GM08714 (cell line): ENCODE data around the gene CCDC57.

ENCODE experiments used
- H3K4me3 ChIP-seq: fragments of 200-500 bp; sonication (Bioruptor generic); 2 replicates; pipeline ENCODE4 v1.5.1; 2014; ENCODE audit warnings: mild to moderate bottlenecking, low read length, inconsistent platforms
- ZNF274 ChIP-seq: IDR thresholded peaks from 2 replicates; pipeline ENCODE4 v1.6.1; 2012; ENCODE audit warnings: mild to moderate bottlenecking, low read depth, low read length

CCDC57 gene

DNA sequence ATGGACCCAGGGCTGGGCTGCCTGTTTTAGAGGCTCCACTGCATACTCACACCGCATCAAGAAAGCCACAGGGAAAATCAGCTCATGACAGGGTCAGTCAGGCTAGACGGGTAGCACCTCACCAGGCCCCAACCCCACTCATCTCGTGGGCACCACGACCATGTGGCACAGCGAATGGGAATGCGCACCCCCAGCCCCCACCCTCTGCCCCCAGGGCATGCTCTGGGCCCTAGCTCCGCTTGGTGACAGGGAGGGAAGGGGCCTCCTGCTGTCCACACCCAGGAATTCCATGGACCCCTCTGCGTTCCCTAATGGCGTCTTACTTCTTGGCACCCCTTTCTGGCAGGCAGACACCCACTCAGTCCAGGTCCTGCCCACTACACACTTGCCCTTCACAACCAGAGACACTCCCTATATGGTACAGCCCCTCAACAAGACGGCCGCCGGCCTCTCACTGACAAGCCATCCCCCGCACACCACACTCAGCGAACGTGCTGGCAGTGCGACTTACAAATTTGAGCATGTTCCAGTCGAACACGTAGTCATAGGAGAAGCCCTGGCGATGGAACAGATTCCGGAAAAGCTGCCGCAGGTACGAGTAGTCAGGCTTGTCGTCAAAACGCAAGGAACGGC is 38.3 kb upstream of the CCDC57 start:
- H3K4me3 ChIP-seq = no peak overlapping the region
- TF ChIP-seq ZNF274 = no peak

GRCh38 chr17:82249896-82250581 is 37.4 kb upstream of the CCDC57 start:
- no peak for TF ChIP-seq ZNF274
- no peak overlapping the region for H3K4me3 ChIP-seq

DNA sequence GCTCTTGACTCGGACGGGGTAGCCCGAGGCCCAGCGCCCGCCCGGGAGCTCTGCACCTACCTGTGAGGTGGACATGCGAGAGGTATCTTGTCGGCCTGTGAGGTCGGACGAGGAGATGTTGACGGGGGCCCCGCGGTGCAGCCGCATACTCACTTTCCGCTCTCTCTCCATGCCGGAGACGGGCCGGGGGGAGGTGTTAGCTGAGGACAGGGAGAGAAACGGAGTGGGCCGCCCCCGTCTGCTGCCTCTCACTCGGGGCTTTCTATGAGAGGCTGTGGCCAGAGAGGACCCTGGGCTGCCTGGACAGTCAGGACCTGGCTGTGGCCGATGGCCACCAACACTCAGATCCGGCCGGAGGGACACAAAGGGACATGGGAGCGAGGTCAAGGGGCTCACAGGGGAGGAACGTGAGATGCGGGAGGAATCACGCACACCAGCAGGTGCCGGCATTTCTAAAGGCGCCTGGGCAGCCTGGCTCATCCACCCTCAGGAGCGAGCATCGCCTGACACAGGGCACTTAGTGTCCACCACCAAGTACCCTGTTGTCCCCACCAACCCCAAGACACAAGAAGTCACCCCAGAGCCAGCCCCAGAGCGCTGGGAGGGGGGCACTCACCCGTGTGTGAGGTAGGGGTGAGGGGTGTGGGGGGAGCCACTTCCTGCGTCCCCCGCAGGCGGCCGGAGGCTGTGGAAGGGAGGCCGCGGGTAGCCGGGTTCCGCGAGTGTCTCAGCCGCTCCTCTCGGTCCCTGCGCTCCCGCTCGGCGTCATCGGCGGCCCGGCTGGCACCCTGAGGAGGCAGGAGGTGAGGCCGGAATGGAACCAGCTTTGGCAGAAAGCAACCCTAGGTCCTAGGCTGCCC is 36.4 kb upstream of the CCDC57 start:
- TF ChIP-seq ZNF274 = no peak

GRCh38 chr17:82247856-82248671 is 35.4 kb upstream of the CCDC57 start:
- no peak for TF ChIP-seq ZNF274
- no peak overlapping the region for H3K4me3 ChIP-seq

More for the DNA sequence above, 36.4 kb upstream of the CCDC57 start:
- H3K4me3 ChIP-seq = no peak overlapping the region

DNA sequence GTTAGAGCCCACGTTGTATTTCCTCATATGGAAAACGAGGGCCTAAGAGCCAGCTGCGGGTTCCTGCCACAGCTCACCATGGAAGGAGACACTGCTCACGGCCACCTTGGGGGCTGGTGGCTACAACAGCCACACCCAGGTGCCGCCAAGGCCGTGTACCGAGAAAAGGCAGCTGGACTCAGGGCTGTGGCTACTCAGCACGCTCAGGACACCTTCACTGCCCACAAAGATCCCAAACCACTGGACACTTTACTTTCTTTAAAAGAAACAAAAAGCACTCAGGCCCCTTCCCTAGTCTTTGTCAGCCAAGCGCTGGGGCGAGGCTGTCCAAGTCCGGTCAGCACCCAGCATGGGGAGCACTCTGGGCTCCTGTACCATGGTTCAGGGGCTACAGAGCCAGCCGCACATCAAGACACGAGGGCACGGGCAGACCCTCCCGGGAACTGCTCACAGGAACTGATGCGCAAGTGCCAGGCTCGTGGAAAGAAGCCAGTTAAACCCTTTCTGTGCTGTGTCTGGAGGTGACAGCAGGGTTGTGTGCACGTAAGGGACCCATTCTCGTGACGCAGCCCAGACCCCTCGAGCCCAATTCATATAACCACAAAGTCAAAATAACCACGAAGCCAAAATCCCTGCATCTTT is 34.7 kb upstream of the CCDC57 start:
- H3K4me3 ChIP-seq = no peak overlapping the region
- TF ChIP-seq ZNF274 = no peak

GRCh38 chr17:82246365-82247181 is 33.9 kb upstream of the CCDC57 start:
- no peak for TF ChIP-seq ZNF274
- H3K4me3 ChIP-seq = no peak overlapping the region

DNA sequence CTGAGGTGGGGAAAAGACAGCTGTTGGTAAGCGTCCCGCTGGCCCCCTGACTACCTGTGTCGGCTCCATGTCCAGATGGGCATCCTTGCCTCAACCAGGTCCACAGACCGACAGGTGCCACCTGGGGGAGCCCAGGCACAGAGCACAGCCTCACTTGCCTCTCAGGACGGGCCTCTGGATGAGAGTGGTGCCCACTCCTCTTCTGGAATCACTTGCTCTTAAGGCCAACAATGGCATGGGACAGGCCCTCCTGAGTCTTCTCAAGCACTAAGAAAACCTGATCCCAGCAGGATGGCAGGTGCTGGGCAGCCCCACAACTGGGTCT is 33.4 kb upstream of the CCDC57 start:
- no peak overlapping the region for H3K4me3 ChIP-seq
- TF ChIP-seq ZNF274 = no peak

GRCh38 chr17:82245134-82246039 is 32.7 kb upstream of the CCDC57 start:
- no peak for TF ChIP-seq ZNF274
- no peak overlapping the region for H3K4me3 ChIP-seq

DNA sequence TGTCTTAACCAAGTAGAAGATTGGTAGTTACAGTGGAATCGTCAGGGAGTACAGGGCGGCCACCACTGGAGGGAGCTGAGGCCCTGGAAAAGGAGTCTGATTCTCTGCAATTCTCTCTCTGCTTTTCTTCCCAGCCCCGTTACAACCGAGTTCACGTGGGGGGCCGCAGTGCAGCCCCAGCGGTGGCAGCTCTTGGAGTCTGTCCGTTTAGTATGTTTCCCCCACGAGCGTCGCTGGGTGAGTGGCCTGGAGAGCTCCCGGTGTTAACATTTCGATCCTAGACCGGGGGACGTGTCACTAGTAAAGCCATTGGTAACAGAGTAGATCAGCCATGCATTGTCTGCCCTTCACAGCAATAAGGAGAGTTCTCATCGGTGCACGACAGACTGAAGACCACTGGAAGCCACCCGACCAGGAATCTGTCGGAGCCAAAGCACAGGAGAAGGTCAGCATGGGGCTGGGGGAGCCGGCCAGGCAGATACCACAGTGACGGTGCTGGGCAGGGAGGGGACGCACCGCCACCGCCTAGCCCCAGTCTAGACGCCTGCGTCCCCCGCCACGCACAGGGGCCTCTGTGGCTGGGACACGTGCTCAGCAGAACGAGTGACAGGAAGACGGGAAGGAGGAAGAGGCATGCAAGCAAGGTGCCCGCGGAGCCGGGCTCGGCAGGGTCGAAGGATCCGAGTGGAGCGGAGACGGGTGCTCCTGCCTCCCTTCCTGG is 31.9 kb upstream of the CCDC57 start:
- no peak overlapping the region for H3K4me3 ChIP-seq
- TF ChIP-seq ZNF274 = no peak

DNA sequence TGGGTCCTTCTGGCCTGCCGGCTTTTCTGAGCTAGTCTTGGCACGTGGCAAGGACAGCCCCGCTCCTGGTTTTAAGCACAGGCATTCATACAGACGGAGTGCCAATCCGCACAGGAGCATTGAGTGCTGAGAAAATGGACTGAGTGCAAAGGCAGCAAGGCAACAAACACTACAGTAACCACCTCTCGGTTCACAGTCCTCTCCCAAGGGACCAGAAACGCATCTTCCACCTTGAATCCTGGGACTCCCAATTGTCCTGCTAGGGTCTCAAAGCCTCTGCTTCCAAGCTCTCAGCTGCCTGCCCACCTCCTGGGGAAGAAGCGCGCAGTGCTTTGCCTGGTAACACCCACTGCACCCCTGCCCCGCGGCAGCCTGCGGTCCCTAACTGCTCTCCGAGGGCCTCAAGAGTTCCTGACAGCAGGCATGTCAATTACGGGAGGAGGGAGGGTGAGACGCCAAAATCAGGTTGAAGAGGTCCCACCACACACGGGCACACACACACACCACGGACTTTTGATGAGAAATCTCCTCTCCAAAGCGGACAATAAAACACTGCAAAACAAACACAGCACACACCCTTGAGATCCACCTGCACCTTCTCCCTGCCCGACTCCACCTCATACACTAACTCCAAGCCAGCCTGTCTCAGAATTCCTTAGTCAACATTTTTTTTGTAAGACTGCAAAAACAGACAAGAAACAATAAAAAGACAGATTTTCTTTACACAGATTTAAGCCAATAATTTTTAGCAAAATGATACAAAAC is 31.2 kb upstream of the CCDC57 start:
- TF ChIP-seq ZNF274 = no peak
- no peak overlapping the region for H3K4me3 ChIP-seq

DNA sequence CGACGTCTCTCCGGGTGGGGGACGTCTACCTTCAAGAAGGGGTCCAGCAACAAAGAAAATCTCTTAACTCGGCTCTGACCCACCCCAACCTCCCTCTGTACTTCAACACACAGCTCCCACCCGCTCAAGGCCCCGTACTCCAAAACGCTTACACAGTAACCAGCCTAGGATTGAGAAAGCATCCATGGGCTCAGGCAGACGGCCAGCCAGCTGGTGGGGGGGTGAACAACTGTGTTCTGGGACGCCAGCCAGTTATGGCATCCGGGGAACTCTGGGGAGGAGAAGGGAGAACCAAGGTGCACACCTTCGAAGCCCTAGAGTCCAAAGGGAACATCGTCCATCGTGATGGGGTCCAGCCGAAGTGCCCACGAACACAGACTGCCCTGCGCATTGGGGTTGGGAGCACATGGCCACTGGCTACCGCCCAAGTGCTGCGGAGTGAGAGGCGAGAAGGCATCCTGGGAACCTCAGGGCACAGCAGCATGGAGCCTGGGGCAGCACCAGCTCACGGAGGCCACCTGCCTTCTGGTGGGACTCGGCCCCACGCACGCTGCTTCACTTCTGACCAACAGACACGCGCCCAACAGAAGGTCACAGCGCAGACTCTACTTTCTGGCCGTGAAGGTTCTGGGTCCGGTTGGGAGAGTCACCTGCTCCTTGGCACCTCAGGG is 30.5 kb upstream of the CCDC57 start:
- H3K4me3 ChIP-seq = no peak overlapping the region
- no peak for TF ChIP-seq ZNF274
